SK-N-SH (cell line): Measurements from ENCODE around the gene LAP3. TPM values are rescaled to one million over a fixed set of nuclear protein-coding genes. Genes with fewer than 3 reads are reported as not detected.

ENCODE experiments used
- CTCF ChIA-PET: fragments of 300-600, 350-600 bp; formaldehyde crosslinking; extraction: SDS; loops from one replicate; lab custom pipeline; 2021; lab: Yijun Ruan, JAX
- POLR2A ChIA-PET: fragments of 350-600 bp; sonication (Branson Sonifier 250); formaldehyde crosslinking; extraction: SDS; loops from one replicate; lab custom pipeline; 2020; ENCODE audit warnings: antibody characterized with exemption, inconsistent platforms; lab: Yijun Ruan, JAX
- DNase-seq: peaks from one replicate; pipeline ENCODE4 v3.0.0; 2012
- H2AFZ ChIP-seq: fragments of 200-600 bp; sonication (generic); 2 replicates; pipeline ENCODE4 v1.8.1; 2016; ENCODE audit warnings: antibody characterized with exemption, mild to moderate bottlenecking, low read depth
- H3F3A ChIP-seq: fragments of 200-600 bp; sonication (generic); replicated peaks from 2 replicates; pipeline ENCODE3; 2016; ENCODE audit warnings: antibody characterized with exemption, mild to moderate bottlenecking; ENCODE audit not compliant: insufficient read depth
- H3K27ac ChIP-seq, 2 experiments: fragments of 200-500 bp in 1 of 2; fragments of 200-600 bp in 1 of 2; sonication (Bioruptor generic) in 1 of 2; sonication (generic), shearing (Covaris generic) in 1 of 2; 2 replicates each; pipeline versions ENCODE4 v1.5.1 to v1.6.1; 2014 to 2016; ENCODE audit warnings: low read depth in 2 of 2, inconsistent platforms in 1 of 2, low read length in 1 of 2, mild to moderate bottlenecking in 1 of 2, mixed read lengths in 1 of 2
- H3K27me3 ChIP-seq: fragments of 200-600 bp; sonication (generic), shearing (Covaris generic); 2 replicates; pipeline ENCODE4 v1.6.1; 2016; ENCODE audit warnings: mixed run types; ENCODE audit not compliant: insufficient read depth
- H3K36me3 ChIP-seq, 2 experiments: fragments of 200-500 bp in 1 of 2; fragments of 200-600 bp in 1 of 2; sonication (Bioruptor generic) in 1 of 2; sonication (generic) in 1 of 2; replicated peaks in 1 of 2; 2 replicates each; pipeline versions ENCODE3 to v1.5.1; 2014 to 2016; ENCODE audit warnings: low read length in 1 of 2, mild to moderate bottlenecking in 1 of 2; ENCODE audit not compliant: insufficient read depth in 2 of 2, control insufficient read depth in 1 of 2
- H3K4me1 ChIP-seq, 2 experiments: fragments of 200-500 bp in 1 of 2; fragments of 200-600 bp in 1 of 2; sonication (Bioruptor generic) in 1 of 2; sonication (generic), shearing (Covaris generic) in 1 of 2; 2 replicates each; pipeline versions ENCODE4 v1.5.1 to v1.6.1; 2014 to 2016; ENCODE audit warnings: low read depth in 1 of 2, low read length in 1 of 2, mixed run types in 1 of 2; ENCODE audit not compliant: insufficient read depth in 2 of 2, control insufficient read depth in 1 of 2
- H3K4me2 ChIP-seq: fragments of 200-600 bp; sonication (generic), shearing (Covaris generic); 2 replicates; pipeline ENCODE4 v1.6.1; 2017; ENCODE audit warnings: mixed run types
- H3K4me3 ChIP-seq, 2 experiments: fragments of 200-500 bp in 1 of 2; fragments of 200-600 bp in 1 of 2; sonication (Bioruptor generic) in 1 of 2; sonication (generic), shearing (Covaris generic) in 1 of 2; 2 replicates each; pipeline versions ENCODE4 v1.5.1 to v1.8.1; 2014 to 2016; ENCODE audit warnings: low read depth in 2 of 2, inconsistent platforms in 1 of 2, low read length in 1 of 2, mild to moderate bottlenecking in 1 of 2, mixed read lengths in 1 of 2, moderate library complexity in 1 of 2
- H3K79me2 ChIP-seq: fragments of 200-600 bp; sonication (generic); 2 replicates; pipeline ENCODE4 v1.8.1; 2017; ENCODE audit warnings: mild to moderate bottlenecking; ENCODE audit not compliant: insufficient read depth
- H3K9ac ChIP-seq: fragments of 200-600 bp; sonication (generic); 2 replicates; pipeline ENCODE4 v1.6.1; 2017; ENCODE audit warnings: mixed run types
- H3K9me2 ChIP-seq: fragments of 200-600 bp; sonication (generic); 2 replicates; pipeline ENCODE4 v1.6.1; 2017; ENCODE audit warnings: mixed run types
- H3K9me3 ChIP-seq: fragments of 200-600 bp; sonication (generic); 2 replicates; pipeline ENCODE4 v1.6.1; 2017; ENCODE audit warnings: mixed run types, mild to moderate bottlenecking, moderate library complexity
- H4K20me1 ChIP-seq: fragments of 200-600 bp; sonication (generic); 2 replicates; pipeline ENCODE4 v1.6.1; 2017; ENCODE audit warnings: mild to moderate bottlenecking, mixed run types; ENCODE audit not compliant: insufficient read depth
- CHD2 ChIP-seq: fragments of 150-350 bp; IDR thresholded peaks from 2 replicates; pipeline ENCODE4 v1.6.1; 2018; ENCODE audit warnings: low read length; ENCODE audit not compliant: partially characterized antibody
- ELF1 ChIP-seq: IDR thresholded peaks from 2 replicates; pipeline ENCODE4 v1.4.0; 2012
- FOSL2 ChIP-seq: IDR thresholded peaks from 2 replicates; pipeline ENCODE4 v1.4.0; 2012; ENCODE audit warnings: low read depth, mild to moderate bottlenecking, moderate library complexity, borderline replicate concordance
- FOXJ3 ChIP-seq: sonication (generic); formaldehyde crosslinking; IDR thresholded peaks from 2 replicates; pipeline ENCODE4 v1.5.1; 2020; ENCODE audit warnings: mild to moderate bottlenecking, missing genetic modification reagents
- JUND ChIP-seq: IDR thresholded peaks from 2 replicates; pipeline ENCODE4 v1.4.0; 2012
- NRF1 ChIP-seq: IDR thresholded peaks from 2 replicates; pipeline ENCODE4 v1.6.1; 2012; ENCODE audit warnings: low read depth, mild to moderate bottlenecking, low read length
- RXRA ChIP-seq: IDR thresholded peaks from 2 replicates; pipeline ENCODE4 v1.4.0; 2012; ENCODE audit warnings: low read depth, mild to moderate bottlenecking, borderline replicate concordance
- SIN3A ChIP-seq: IDR thresholded peaks from 2 replicates; pipeline ENCODE4 v1.6.1; 2012; ENCODE audit warnings: low read depth, mild to moderate bottlenecking, low read length, moderate library complexity, borderline replicate concordance
- SMC3 ChIP-seq: IDR thresholded peaks from 2 replicates; pipeline ENCODE4 v1.6.1; 2012; ENCODE audit warnings: low read depth, low read length, improper control_type of control experiment
- WGBS: methylation state at CpG from one replicate; pipeline ENCODE4 v1.1.6; 2017; ENCODE audit warnings: low lambda C conversion rate; 5-methylcytosine and 5-hydroxymethylcytosine counted together
- polyA plus RNA-seq, 3 experiments: library from polyadenylated mRNA; depleted of rRNA; stranded (reverse); fragments of >200 nt; gene quantifications; 2 replicates each; pipeline ENCODE4 v1.2.3, GENCODE V29; 2012
- TF ChIP-seq, protein P1 (sequence below): fragments of 150-350 bp; IDR thresholded peaks from 2 replicates; pipeline ENCODE4 v1.6.1; 2016; ENCODE audit warnings: mild to moderate bottlenecking, low read depth, low read length
- TF ChIP-seq, protein P2 (sequence below): IDR thresholded peaks from 2 replicates; pipeline ENCODE4 v1.6.1; 2012; ENCODE audit warnings: mild to moderate bottlenecking, low read depth, low read length, moderate library complexity
- TF ChIP-seq, protein P3 (sequence below): IDR thresholded peaks from 2 replicates; pipeline ENCODE4 v1.4.0; 2012; ENCODE audit warnings: low read depth, borderline replicate concordance

Gene LAP3
- polyA plus RNA-seq, 1 of the 3 experiments (the other 2 are of a cell fraction), result 53.2 TPM

- peaks cover 48% of the 10 kb centered on the region in 2 experiments for H3K36me3 ChIP-seq
- CTCF ChIA-PET, result interaction anchor here (1.6 to 4.3 kb wide), 2 partner anchors 36 to 84 kb away, joined by 4 to 42 read pairs; no protein-coding TSS in a partner anchor
- 93% methylated on average over 9 of the region's 9 CpGs for WGBS
Observed at GRCh38 chr4:17633600-17633999, 56.6 kb downstream of the LAP3 start.

More at GRCh38 chr4:17633600-17633999, 56.6 kb downstream of the LAP3 start:
- Histone ChIP-seq H3K79me2 (no peaks in the 10 kb centered on the region; the same call in 1 of the 2 replicates), H4K20me1 (0 out of 2 replicates have a peak, but pooled peaks cover 3% of the 10 kb centered on the region), H3K4me3 (no peak overlapping the region), H3F3A (peaks cover 15% of the 10 kb centered on the region), H2AFZ (no peak overlapping the region), H3K4me2 (no peak overlapping the region), H3K9ac (no peak overlapping the region), H3K9me2 (no peaks in the 10 kb centered on the region), H3K9me3 (no peaks in the 10 kb centered on the region), H3K27me3 (no peaks in the 10 kb centered on the region), H3K4me1 (no peaks in the 10 kb centered on the region; a peak in 1 of 4 replicates), H3K27ac (no peak overlapping the region)
- POLR2A ChIA-PET, result no interaction called here
- TF ChIP-seq ELF1 (no peak), NRF1 (no peak), RXRA (no peak), JUND (no peak), FOXJ3 (CRISPR knock-in tag) (no peak), SMC3 (no peak), SIN3A (no peak), FOSL2 (no peak), CHD2 (no peak)
- TF ChIP-seq, protein P1, sequence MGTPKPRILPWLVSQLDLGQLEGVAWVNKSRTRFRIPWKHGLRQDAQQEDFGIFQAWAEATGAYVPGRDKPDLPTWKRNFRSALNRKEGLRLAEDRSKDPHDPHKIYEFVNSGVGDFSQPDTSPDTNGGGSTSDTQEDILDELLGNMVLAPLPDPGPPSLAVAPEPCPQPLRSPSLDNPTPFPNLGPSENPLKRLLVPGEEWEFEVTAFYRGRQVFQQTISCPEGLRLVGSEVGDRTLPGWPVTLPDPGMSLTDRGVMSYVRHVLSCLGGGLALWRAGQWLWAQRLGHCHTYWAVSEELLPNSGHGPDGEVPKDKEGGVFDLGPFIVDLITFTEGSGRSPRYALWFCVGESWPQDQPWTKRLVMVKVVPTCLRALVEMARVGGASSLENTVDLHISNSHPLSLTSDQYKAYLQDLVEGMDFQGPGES, result no peak
- TF ChIP-seq, protein P2, sequence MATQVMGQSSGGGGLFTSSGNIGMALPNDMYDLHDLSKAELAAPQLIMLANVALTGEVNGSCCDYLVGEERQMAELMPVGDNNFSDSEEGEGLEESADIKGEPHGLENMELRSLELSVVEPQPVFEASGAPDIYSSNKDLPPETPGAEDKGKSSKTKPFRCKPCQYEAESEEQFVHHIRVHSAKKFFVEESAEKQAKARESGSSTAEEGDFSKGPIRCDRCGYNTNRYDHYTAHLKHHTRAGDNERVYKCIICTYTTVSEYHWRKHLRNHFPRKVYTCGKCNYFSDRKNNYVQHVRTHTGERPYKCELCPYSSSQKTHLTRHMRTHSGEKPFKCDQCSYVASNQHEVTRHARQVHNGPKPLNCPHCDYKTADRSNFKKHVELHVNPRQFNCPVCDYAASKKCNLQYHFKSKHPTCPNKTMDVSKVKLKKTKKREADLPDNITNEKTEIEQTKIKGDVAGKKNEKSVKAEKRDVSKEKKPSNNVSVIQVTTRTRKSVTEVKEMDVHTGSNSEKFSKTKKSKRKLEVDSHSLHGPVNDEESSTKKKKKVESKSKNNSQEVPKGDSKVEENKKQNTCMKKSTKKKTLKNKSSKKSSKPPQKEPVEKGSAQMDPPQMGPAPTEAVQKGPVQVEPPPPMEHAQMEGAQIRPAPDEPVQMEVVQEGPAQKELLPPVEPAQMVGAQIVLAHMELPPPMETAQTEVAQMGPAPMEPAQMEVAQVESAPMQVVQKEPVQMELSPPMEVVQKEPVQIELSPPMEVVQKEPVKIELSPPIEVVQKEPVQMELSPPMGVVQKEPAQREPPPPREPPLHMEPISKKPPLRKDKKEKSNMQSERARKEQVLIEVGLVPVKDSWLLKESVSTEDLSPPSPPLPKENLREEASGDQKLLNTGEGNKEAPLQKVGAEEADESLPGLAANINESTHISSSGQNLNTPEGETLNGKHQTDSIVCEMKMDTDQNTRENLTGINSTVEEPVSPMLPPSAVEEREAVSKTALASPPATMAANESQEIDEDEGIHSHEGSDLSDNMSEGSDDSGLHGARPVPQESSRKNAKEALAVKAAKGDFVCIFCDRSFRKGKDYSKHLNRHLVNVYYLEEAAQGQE, result no peak
- TF ChIP-seq, protein P3, sequence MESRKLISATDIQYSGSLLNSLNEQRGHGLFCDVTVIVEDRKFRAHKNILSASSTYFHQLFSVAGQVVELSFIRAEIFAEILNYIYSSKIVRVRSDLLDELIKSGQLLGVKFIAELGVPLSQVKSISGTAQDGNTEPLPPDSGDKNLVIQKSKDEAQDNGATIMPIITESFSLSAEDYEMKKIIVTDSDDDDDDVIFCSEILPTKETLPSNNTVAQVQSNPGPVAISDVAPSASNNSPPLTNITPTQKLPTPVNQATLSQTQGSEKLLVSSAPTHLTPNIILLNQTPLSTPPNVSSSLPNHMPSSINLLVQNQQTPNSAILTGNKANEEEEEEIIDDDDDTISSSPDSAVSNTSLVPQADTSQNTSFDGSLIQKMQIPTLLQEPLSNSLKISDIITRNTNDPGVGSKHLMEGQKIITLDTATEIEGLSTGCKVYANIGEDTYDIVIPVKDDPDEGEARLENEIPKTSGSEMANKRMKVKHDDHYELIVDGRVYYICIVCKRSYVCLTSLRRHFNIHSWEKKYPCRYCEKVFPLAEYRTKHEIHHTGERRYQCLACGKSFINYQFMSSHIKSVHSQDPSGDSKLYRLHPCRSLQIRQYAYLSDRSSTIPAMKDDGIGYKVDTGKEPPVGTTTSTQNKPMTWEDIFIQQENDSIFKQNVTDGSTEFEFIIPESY, result no peak
- DNase-seq, result no peak
